Stimulated activated CD8-positive, alpha-beta memory T cell treated with anti-CD3 and anti-CD28 coated beads, Interleukin-4, amount 100 ng/mL, for 48 hours (primary cell): ENCODE results near the gene CLSTN2.

Experiments
- DNase-seq: peaks from one replicate; pipeline ENCODE4 v3.0.0-alpha.2; 2020

CLSTN2 gene

GRCh38 chr3:139944256-139944910 is 9.4 kb downstream of the CLSTN2 start:
- DNase-seq: no peak

GRCh38 chr3:139945386-139945785 is 10.4 kb downstream of the CLSTN2 start:
- no peak for DNase-seq

GRCh38 chr3:139945942-139946341 is 11.0 kb downstream of the CLSTN2 start:
- no peak for DNase-seq

GRCh38 chr3:139948467-139948866 is 13.5 kb downstream of the CLSTN2 start:
- DNase-seq: no peak

- no peak for DNase-seq
Observed at GRCh38 chr3:139948898-139949297, 13.9 kb downstream of the CLSTN2 start.

- DNase-seq: no peak
Observed at GRCh38 chr3:139953131-139953910, 18.3 kb downstream of the CLSTN2 start.

- DNase-seq: no peak
Observed at GRCh38 chr3:139954146-139954860, 19.3 kb downstream of the CLSTN2 start.

GRCh38 chr3:139957844-139958243 is 22.9 kb downstream of the CLSTN2 start:
- no peak for DNase-seq

GRCh38 chr3:139969386-139969785 is 34.4 kb downstream of the CLSTN2 start:
- DNase-seq: no peak

GRCh38 chr3:139970526-139970925 is 35.5 kb downstream of the CLSTN2 start:
- DNase-seq: no peak

- no peak for DNase-seq
Observed at GRCh38 chr3:139974809-139975425, 39.9 kb downstream of the CLSTN2 start.

- no peak for DNase-seq
Observed at GRCh38 chr3:139975594-139976365, 40.8 kb downstream of the CLSTN2 start.

- DNase-seq: no peak
Observed at GRCh38 chr3:139978966-139979365, 44.0 kb downstream of the CLSTN2 start.

GRCh38 chr3:139979991-139980390 is 45.0 kb downstream of the CLSTN2 start:
- DNase-seq: no peak

- no peak for DNase-seq
Observed at GRCh38 chr3:139982404-139982803, 47.4 kb downstream of the CLSTN2 start.

- DNase-seq: no peak
Observed at GRCh38 chr3:139985576-139985975, 50.6 kb downstream of the CLSTN2 start.

- DNase-seq: no peak
Observed at GRCh38 chr3:139987908-139988307, 52.9 kb downstream of the CLSTN2 start.

GRCh38 chr3:139988472-139989156 is 53.6 kb downstream of the CLSTN2 start:
- DNase-seq: no peak

- no peak for DNase-seq
Observed at GRCh38 chr3:139994891-139995290, 59.9 kb downstream of the CLSTN2 start.

- DNase-seq: no peak
Observed at GRCh38 chr3:140004271-140004670, 69.3 kb downstream of the CLSTN2 start.

GRCh38 chr3:140006331-140006730 is 71.3 kb downstream of the CLSTN2 start:
- no peak for DNase-seq

- no peak for DNase-seq
Observed at GRCh38 chr3:140007081-140007480, 72.1 kb downstream of the CLSTN2 start.
